ENCODE results near the gene PTH1R. TPM values are rescaled to one million over a fixed set of nuclear protein-coding genes. Genes with fewer than 3 reads are reported as not detected.

Gene PTH1R
- polyA plus RNA-seq, 2 of the 4 experiments (the other 2 are of a cell fraction): 0.45 to 0.53 TPM

DNA sequence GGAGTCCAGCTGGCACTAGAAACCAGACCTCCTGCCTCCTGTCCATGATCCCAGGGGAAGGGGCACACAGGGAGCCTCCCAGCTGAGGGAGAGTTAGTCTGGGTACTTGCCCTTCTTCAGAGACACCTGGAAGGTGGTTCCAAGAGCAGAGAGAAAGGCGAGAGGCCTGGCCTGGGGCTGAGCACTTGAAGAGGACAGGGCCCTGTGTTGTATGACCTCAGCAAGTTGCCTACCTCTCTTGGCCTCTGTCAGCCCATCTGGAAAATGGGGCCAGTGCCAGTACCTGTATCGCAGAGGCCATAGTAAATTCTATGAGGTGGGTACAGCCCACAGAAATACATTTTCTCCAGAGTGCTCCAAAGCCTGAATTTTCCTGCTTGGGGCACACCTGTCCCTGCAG is 19.5 kb downstream of the PTH1R start (continued):
- TF ChIP-seq REST (IDR thresholded peaks at IDR 0.05): no peak
- no peak for TF ChIP-seq MYC (IDR thresholded peaks at IDR 0.05; ENCODE audit: borderline replicate concordance, low read length)
- TF ChIP-seq, protein P1, sequence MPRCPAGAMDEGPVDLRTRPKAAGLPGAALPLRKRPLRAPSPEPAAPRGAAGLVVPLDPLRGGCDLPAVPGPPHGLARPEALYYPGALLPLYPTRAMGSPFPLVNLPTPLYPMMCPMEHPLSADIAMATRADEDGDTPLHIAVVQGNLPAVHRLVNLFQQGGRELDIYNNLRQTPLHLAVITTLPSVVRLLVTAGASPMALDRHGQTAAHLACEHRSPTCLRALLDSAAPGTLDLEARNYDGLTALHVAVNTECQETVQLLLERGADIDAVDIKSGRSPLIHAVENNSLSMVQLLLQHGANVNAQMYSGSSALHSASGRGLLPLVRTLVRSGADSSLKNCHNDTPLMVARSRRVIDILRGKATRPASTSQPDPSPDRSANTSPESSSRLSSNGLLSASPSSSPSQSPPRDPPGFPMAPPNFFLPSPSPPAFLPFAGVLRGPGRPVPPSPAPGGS (IDR thresholded peaks at IDR 0.05): no peak
- TF ChIP-seq HOXA7 (CRISPR knock-in tag; IDR thresholded peaks at IDR 0.05): no peak

DNA sequence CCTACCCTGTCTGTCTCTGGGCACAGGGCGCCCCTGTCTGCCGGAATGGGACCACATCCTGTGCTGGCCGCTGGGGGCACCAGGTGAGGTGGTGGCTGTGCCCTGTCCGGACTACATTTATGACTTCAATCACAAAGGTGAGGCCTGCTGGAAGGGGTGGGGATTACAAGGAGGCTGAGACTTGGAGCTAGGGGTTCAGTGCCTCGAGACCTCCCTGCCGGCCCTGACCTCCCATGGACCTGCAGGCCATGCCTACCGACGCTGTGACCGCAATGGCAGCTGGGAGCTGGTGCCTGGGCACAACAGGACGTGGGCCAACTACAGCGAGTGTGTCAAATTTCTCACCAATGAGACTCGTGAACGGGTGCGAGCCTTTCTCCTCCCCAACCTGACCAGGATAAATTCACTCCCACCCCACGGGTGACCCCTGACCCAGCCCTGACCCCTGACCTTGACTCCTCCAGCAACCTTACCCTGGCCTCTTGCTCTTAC is 20.4 kb downstream of the PTH1R start:
- TF ChIP-seq MYC (IDR thresholded peaks at IDR 0.05; ENCODE audit: borderline replicate concordance, low read length) (no peak), NPAS2 (CRISPR knock-in tag; IDR thresholded peaks at IDR 0.05; ENCODE audit: borderline replicate concordance) (no peak), EHMT2 (IDR thresholded peaks at IDR 0.05; ENCODE audit: low read depth) (no peak), BHLHE40 (IDR thresholded peaks at IDR 0.05; ENCODE audit: low read depth, low read length) (no peak), NR3C1 (IDR thresholded peaks at IDR 0.05) (no peak), RCOR1 (IDR thresholded peaks at IDR 0.05; ENCODE audit: low read depth, low read length) (no peak), SMC3 (IDR thresholded peaks at IDR 0.05) (no peak)
- TF ChIP-seq, protein P1 (IDR thresholded peaks at IDR 0.05): no peak
- TF ChIP-seq, protein P2, sequence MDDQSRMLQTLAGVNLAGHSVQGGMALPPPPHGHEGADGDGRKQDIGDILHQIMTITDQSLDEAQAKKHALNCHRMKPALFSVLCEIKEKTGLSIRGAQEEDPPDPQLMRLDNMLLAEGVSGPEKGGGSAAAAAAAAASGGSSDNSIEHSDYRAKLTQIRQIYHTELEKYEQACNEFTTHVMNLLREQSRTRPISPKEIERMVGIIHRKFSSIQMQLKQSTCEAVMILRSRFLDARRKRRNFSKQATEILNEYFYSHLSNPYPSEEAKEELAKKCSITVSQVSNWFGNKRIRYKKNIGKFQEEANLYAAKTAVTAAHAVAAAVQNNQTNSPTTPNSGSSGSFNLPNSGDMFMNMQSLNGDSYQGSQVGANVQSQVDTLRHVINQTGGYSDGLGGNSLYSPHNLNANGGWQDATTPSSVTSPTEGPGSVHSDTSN (IDR thresholded peaks at IDR 0.05): no peak
- Histone ChIP-seq H3K4me1 (peaks cover 2% of the 10 kb centered on the region; the same call in 1 of the 3 replicates), H3K4me2 (no peak overlapping the region), H3K4me3 (no peak overlapping the region), H3K9me3 (no peaks in the 10 kb centered on the region), H3K27ac (no peak overlapping the region)
- ChIA-PET POLR2A (no interaction called here), CTCF (interaction anchor here (1.0 to 1.5 kb wide), 4 partner anchors 11 to 30 kb away, joined by 3 to 6 read pairs (median 4); no protein-coding TSS in a partner anchor)
- FAIRE-seq (no peak), ATAC-seq (no peak), DNase-seq (ENCODE audit: low read depth in 1 of 2, low spot score in 1 of 2) (no peak)
- WGBS (ENCODE audit: missing lambda C conversion rate): 71% methylated on average over 15 of the region's 15 CpGs

- Histone ChIP-seq H3K9me3 (no peaks in the 10 kb centered on the region), H3K27ac (no peak overlapping the region), H3K4me3 (no peak overlapping the region), H3K4me2 (no peak overlapping the region), H3K4me1 (no peaks in the 10 kb centered on the region)
- WGBS (ENCODE audit: missing lambda C conversion rate): 80% methylated on average over 28 of the region's 71 CpGs
- no peak for ATAC-seq
- ChIA-PET CTCF (interaction anchor here (1.0 kb wide), 2 partner anchors 11 to 31 kb away, joined by 4 to 6 read pairs; no protein-coding TSS in a partner anchor), POLR2A (no interaction called here)
- FAIRE-seq: no peak
- no peak for DNase-seq (ENCODE audit: low read depth in 1 of 2, low spot score in 1 of 2)
- TF ChIP-seq KDM1A (IDR thresholded peaks at IDR 0.05; ENCODE audit: low read depth) (no peak), CHD4 (IDR thresholded peaks at IDR 0.05; ENCODE audit: borderline replicate concordance) (no peak), POLR2A (IDR thresholded peaks at IDR 0.05; ENCODE audit: low read length) (no peak), FOXS1 (CRISPR knock-in tag; IDR thresholded peaks at IDR 0.05) (no peak), HDAC2 (IDR thresholded peaks at IDR 0.05) (no peak), RFX5 (IDR thresholded peaks at IDR 0.05) (no peak), GATA3 (IDR thresholded peaks at IDR 0.05; ENCODE audit: borderline replicate concordance) (no peak), PHF8 (IDR thresholded peaks at IDR 0.05; ENCODE audit: borderline replicate concordance, low read depth) (no peak), MAZ (IDR thresholded peaks at IDR 0.05; ENCODE audit: borderline replicate concordance, low read depth, low read length) (no peak)
- TF ChIP-seq, protein P3, sequence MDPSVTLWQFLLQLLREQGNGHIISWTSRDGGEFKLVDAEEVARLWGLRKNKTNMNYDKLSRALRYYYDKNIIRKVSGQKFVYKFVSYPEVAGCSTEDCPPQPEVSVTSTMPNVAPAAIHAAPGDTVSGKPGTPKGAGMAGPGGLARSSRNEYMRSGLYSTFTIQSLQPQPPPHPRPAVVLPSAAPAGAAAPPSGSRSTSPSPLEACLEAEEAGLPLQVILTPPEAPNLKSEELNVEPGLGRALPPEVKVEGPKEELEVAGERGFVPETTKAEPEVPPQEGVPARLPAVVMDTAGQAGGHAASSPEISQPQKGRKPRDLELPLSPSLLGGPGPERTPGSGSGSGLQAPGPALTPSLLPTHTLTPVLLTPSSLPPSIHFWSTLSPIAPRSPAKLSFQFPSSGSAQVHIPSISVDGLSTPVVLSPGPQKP (IDR thresholded peaks at IDR 0.05; ENCODE audit: low read depth, low read length): no peak
- TF ChIP-seq, protein P1 (IDR thresholded peaks at IDR 0.05): no peak
Observed at GRCh38 chr3:46898321-46899150, 21.0 kb downstream of the PTH1R start.
